Measurements from ENCODE around the gene FNDC3B.

- TF ChIP-seq TAF1 (IDR thresholded peaks at IDR 0.05; ENCODE audit: borderline replicate concordance, low read depth, low read length): no peak
- no peak for TF ChIP-seq POLR2A (IDR thresholded peaks at IDR 0.05; ENCODE audit: low read depth, low read length)
Observed at GRCh38 chr3:172167892-172168648, 128.7 kb downstream of the FNDC3B start.

Measured in GM12892 (cell line).